Measurements from ENCODE around the gene STK17B.

DNA sequence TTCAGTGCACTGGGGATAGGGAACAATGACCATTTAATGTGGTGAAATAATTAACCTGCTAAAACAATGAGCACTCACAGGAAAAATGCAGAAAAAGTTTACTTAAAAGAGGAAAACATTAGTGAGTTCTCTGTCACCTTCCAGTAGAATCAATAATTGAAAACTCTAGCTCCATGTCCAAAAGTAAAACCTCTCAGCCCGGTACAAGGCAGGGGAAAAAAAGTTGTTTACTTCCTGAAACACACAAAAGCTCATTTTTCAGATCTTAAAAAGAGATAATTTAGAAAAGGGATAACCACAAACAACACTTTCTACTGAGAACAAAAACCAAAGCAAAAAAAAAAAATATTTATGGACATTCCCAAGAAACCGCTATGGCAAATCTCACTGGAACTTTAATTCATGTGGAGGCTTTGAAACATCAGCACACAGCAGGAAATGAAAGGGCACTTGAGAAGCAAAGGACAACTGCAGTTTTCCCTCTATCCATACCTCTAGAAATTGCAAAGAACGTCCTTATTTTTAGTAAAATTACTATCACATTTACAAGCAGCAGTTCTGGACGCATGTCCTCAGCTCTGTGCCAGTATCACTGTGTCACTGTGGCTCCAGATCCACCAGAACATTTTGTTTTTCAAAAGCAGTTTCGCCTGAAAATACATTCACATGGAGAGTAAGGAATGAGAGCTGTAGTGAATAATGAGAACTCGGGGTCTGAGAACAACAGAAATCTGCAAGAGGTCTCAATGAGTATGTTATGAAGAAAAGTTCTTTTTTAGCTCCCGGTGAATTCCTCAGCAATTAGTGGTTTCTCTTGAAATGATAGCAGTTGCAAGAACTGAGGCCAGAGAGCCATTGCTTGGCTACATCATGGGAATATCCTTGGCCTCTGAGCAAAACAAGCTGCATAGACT, 58.1 kb downstream of the STK17B start:
- no peak for TF ChIP-seq CTCF (conservative IDR thresholded peaks at IDR 0.05; ENCODE audit: low read length)
- TF ChIP-seq EZH2phosphoT487 (IDR thresholded peaks at IDR 0.05; ENCODE audit: borderline replicate concordance), result no peak
